ENCODE results near the gene SNX7. TPM values are rescaled to one million over a fixed set of nuclear protein-coding genes. Genes with fewer than 3 reads are reported as not detected.
A peak's percentile ranks its signal among the peaks of the same experiment; 100 is the strongest.

Gene SNX7
- total and polyA plus RNA-seq, 2 donors (not counting 1 experiment from before 2014, with no cell fraction given) = 48.6 to 60.9 TPM

DNA sequence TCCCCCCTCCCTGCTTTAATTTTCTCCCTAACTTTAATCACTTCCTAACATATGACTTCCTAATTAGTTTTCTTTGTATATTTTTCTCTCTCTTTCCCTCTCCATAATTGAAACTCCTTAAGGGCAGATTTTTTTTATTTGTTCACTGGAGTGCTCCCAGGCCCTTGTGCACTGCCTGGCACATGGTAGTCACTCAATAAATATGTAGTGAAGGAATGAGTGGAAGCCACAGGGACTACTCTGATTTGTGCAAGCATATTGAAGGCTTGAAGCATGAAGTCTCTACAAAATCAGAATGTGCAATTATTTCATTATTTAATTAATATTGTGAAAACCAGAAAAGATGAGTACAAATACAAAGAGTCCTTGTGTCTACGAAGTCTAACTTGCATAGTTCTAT, 41.5 kb downstream of the SNX7 start:
- Histone ChIP-seq H3K9ac (ENCODE audit: insufficient read depth, low read length) (no peak overlapping the region), H3K27me3 (ENCODE audit: control insufficient read depth, insufficient read depth, low read length) (no peaks in the 10 kb centered on the region), H4K20me1 (ENCODE audit: control insufficient read depth, extremely low read depth, insufficient read depth, low read length) (no peaks in the 10 kb centered on the region), H3K4me3 (replicated peaks in 1 of 4; ENCODE audit: control extremely low read depth in 1 of 4, insufficient read depth in 1 of 4, low read depth in 3 of 4, low read length in 4 of 4) (no peak overlapping the region), H3K9me3 (ENCODE audit: control insufficient read depth, insufficient read depth, low read depth, low read length) (no peaks in the 10 kb centered on the region), H3K4me1 (ENCODE audit: control insufficient read depth, extremely low read depth, insufficient read depth, low read length) (no peaks in the 10 kb centered on the region), H3K27ac (ENCODE audit: insufficient read depth, low read length) (no peak overlapping the region), H3K36me3 (ENCODE audit: control insufficient read depth, insufficient read depth, low read length) (no peaks in the 10 kb centered on the region), H3K79me2 (ENCODE audit: control insufficient read depth, insufficient read depth, low read length) (no peaks in the 10 kb centered on the region), H3K4me2 (ENCODE audit: extremely low read depth, insufficient read depth, low read length) (no peak overlapping the region), H2AFZ (ENCODE audit: low read length) (no peak overlapping the region)
- peak; percentile 5 to 80 for DNase-seq (ENCODE audit: low read depth in 2 of 2)
- TF ChIP-seq EZH2 (IDR thresholded peaks at IDR 0.05; ENCODE audit: low read length, missing control alignments) = no peak
- TF ChIP-seq, protein P1, sequence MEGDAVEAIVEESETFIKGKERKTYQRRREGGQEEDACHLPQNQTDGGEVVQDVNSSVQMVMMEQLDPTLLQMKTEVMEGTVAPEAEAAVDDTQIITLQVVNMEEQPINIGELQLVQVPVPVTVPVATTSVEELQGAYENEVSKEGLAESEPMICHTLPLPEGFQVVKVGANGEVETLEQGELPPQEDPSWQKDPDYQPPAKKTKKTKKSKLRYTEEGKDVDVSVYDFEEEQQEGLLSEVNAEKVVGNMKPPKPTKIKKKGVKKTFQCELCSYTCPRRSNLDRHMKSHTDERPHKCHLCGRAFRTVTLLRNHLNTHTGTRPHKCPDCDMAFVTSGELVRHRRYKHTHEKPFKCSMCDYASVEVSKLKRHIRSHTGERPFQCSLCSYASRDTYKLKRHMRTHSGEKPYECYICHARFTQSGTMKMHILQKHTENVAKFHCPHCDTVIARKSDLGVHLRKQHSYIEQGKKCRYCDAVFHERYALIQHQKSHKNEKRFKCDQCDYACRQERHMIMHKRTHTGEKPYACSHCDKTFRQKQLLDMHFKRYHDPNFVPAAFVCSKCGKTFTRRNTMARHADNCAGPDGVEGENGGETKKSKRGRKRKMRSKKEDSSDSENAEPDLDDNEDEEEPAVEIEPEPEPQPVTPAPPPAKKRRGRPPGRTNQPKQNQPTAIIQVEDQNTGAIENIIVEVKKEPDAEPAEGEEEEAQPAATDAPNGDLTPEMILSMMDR (conservative IDR thresholded peaks at IDR 0.05 in 1 of 2, IDR thresholded peaks at IDR 0.05 in 1 of 2; ENCODE audit: low read depth in 1 of 2, low read length in 2 of 2) = no peak

DNA sequence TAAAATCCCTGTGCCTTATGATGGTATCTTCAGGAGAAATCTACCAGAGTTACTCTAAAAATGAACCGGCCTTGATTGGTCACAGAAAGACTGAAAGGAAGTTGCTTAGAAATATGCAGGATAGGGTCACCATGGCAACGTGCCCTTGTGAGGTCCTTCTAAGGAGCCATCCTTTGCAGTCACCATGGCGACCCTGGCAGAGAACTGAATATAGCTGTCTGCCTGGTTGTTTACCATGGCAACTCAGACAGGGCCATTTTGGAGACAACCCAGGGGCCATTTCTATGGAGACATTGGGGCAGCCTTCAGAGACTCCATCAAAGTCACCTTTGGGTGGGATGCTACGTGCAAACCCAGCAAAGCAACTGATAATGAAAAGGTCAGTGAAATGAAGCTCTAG, 43.0 kb downstream of the SNX7 start:
- no peak overlapping the region for H3K4me2 ChIP-seq (ENCODE audit: extremely low read depth, insufficient read depth, low read length)
- H3K9ac ChIP-seq (ENCODE audit: insufficient read depth, low read length) = no peak overlapping the region
- no peaks in the 10 kb centered on the region for H3K4me1 ChIP-seq (ENCODE audit: control insufficient read depth, extremely low read depth, insufficient read depth, low read length)
- no peak overlapping the region for H3K27ac ChIP-seq (ENCODE audit: insufficient read depth, low read length)
- peak; percentile 9 to 66 for DNase-seq (ENCODE audit: low read depth in 2 of 2)
- no peak overlapping the region for H3K4me3 ChIP-seq (replicated peaks in 1 of 4; ENCODE audit: control extremely low read depth in 1 of 4, insufficient read depth in 1 of 4, low read depth in 3 of 4, low read length in 4 of 4)
- H2AFZ ChIP-seq (ENCODE audit: low read length) = no peak overlapping the region
- no peaks in the 10 kb centered on the region for H4K20me1 ChIP-seq (ENCODE audit: control insufficient read depth, extremely low read depth, insufficient read depth, low read length)
- no peaks in the 10 kb centered on the region for H3K9me3 ChIP-seq (ENCODE audit: control insufficient read depth, insufficient read depth, low read depth, low read length)
- H3K79me2 ChIP-seq (ENCODE audit: control insufficient read depth, insufficient read depth, low read length) = no peaks in the 10 kb centered on the region
- H3K36me3 ChIP-seq (ENCODE audit: control insufficient read depth, insufficient read depth, low read length) = no peaks in the 10 kb centered on the region
- H3K27me3 ChIP-seq (ENCODE audit: control insufficient read depth, insufficient read depth, low read length) = no peaks in the 10 kb centered on the region
- TF ChIP-seq, protein P1 (conservative IDR thresholded peaks at IDR 0.05 in 1 of 2, IDR thresholded peaks at IDR 0.05 in 1 of 2; ENCODE audit: low read depth in 1 of 2, low read length in 2 of 2) = no peak
- no peak for TF ChIP-seq EZH2 (IDR thresholded peaks at IDR 0.05; ENCODE audit: low read length, missing control alignments)

DNA sequence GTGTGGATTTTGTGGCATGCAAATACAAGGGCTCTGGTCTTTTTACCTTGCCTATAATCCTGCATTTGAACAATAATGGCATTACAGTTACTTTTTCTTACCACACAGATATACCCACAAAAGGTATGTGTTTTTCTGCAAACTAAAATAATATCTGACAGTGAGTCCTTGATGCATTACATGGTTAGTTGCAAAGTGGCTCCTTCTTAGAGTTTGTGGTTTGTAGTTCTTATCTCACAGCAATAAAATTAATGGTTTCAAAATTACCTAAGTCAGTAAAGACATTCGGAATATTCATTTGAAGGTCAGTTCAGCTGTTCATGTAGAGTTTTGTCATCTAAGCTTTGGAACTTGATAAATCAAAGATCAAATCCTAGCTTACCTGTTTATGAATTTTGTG, 43.5 kb downstream of the SNX7 start:
- Histone ChIP-seq H3K4me3 (replicated peaks in 1 of 4; ENCODE audit: control extremely low read depth in 1 of 4, insufficient read depth in 1 of 4, low read depth in 3 of 4, low read length in 4 of 4) (no peak overlapping the region), H3K27ac (ENCODE audit: insufficient read depth, low read length) (no peak overlapping the region), H3K27me3 (ENCODE audit: control insufficient read depth, insufficient read depth, low read length) (no peaks in the 10 kb centered on the region), H3K4me1 (ENCODE audit: control insufficient read depth, extremely low read depth, insufficient read depth, low read length) (no peaks in the 10 kb centered on the region), H3K79me2 (ENCODE audit: control insufficient read depth, insufficient read depth, low read length) (no peaks in the 10 kb centered on the region), H3K4me2 (ENCODE audit: extremely low read depth, insufficient read depth, low read length) (no peak overlapping the region), H3K36me3 (ENCODE audit: control insufficient read depth, insufficient read depth, low read length) (no peaks in the 10 kb centered on the region), H2AFZ (ENCODE audit: low read length) (no peak overlapping the region), H3K9ac (ENCODE audit: insufficient read depth, low read length) (no peak overlapping the region), H4K20me1 (ENCODE audit: control insufficient read depth, extremely low read depth, insufficient read depth, low read length) (no peaks in the 10 kb centered on the region), H3K9me3 (ENCODE audit: control insufficient read depth, insufficient read depth, low read depth, low read length) (no peaks in the 10 kb centered on the region)
- peak in 1 of 2 donors; percentile 47 for DNase-seq (ENCODE audit: low read depth in 2 of 2)
- no peak for TF ChIP-seq EZH2 (IDR thresholded peaks at IDR 0.05; ENCODE audit: low read length, missing control alignments)
- TF ChIP-seq, protein P1 (conservative IDR thresholded peaks at IDR 0.05 in 1 of 2, IDR thresholded peaks at IDR 0.05 in 1 of 2; ENCODE audit: low read depth in 1 of 2, low read length in 2 of 2) = no peak
